Left renal cortex interstitium (tissue), 4 donors: ENCODE results near the gene ATP10A. TPM values are rescaled to one million over a fixed set of nuclear protein-coding genes. Genes with fewer than 3 reads are reported as not detected.

Experiments
- DNase-seq, 4 donors: peaks; one replicate each; pipeline ENCODE4 v3.0.0-alpha.2; 2013; ENCODE audit warnings: low read depth in 4 of 4, low spot score in 2 of 4, missing footprints in 1 of 4
- polyA plus RNA-seq, 4 donors: library from polyadenylated mRNA; unstranded; fragments of 120-200 nt; gene quantifications; one replicate each; pipeline ENCODE4 v1.2.1, GENCODE V29; 2013; ENCODE audit not compliant: insufficient read length in 4 of 4

The ATP10A gene
- polyA plus RNA-seq, 4 donors = 3.0 to 5.2 (median 3.9) TPM

DNA sequence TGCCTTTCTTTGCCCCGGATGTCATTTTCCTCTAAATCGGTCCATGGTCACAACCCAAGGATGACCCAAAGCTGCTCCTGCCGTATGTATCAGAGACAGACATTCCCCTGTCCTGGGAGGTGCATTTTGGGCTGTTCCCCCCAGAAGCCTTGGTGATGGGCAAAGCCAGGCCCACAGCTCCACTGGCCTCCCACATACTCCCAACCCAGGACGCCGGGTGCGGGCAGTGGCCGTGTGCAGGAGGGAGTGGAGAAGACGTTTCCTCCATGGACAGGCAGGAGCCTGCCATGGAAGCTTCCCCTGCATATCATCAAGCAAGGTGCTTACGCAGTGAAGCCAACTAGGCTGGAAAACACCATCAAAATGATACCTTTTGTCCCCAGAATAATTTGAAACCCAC is 175.0 kb downstream of the ATP10A start:
- DNase-seq = no peak

DNA sequence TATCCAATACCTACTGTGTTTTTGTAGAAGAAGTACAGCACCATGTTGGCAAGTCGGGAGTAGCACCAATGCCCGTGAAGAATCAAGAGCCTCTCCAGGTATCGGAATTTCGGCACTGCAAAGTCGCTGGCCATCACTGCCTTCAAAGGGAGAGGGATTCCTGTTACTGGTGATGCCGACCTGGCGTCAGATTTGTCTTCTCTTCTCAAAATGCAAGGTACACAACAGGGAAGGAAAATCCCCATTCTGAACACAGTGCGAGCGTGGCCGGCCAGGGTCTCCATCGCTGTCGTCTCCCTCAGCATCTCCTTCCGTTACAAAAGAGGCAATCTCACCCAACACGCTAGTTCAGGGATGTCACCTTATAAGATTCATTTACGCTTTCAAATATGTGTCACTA is 175.4 kb downstream of the ATP10A start:
- DNase-seq = no peak

DNA sequence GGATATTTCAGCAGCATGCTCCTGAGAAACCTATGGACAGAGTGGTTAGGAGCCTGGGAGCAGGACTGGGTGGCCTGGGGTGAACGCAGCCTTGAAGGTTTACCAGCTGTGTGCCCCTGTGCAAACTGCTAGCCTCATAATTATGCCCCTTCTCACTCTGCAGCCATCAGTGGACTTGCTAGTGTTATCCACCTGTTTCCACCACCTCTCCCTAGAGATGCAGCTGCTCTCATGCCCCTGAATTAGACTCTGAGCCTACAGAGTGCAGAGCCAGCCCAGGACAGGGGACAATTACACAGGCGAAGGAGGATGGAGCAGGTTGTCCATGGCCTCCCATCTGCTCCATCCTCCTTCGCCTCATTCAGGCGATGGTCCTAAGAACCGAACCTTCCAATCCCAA is 175.9 kb downstream of the ATP10A start:
- DNase-seq = no peak

DNA sequence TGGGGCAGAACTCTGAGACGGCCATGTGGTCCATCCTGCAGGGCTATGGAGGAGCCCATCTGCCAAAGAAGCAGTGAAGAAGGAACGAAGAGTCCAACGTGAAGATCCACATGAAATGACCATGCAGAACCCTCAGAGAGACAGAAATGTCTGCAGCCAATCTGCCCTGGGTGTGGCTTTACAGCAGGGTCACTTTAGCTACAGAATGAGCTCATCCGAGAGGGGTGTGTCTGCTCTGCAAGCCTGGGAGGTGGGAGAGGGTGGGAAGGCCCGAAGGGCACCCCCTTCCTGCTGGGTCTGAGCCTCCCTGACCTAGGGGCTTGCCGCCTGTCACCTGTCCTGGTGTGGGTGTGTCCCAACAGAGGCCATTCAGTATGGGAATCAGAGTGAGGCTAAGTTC is 176.3 kb downstream of the ATP10A start:
- DNase-seq = no peak

DNA sequence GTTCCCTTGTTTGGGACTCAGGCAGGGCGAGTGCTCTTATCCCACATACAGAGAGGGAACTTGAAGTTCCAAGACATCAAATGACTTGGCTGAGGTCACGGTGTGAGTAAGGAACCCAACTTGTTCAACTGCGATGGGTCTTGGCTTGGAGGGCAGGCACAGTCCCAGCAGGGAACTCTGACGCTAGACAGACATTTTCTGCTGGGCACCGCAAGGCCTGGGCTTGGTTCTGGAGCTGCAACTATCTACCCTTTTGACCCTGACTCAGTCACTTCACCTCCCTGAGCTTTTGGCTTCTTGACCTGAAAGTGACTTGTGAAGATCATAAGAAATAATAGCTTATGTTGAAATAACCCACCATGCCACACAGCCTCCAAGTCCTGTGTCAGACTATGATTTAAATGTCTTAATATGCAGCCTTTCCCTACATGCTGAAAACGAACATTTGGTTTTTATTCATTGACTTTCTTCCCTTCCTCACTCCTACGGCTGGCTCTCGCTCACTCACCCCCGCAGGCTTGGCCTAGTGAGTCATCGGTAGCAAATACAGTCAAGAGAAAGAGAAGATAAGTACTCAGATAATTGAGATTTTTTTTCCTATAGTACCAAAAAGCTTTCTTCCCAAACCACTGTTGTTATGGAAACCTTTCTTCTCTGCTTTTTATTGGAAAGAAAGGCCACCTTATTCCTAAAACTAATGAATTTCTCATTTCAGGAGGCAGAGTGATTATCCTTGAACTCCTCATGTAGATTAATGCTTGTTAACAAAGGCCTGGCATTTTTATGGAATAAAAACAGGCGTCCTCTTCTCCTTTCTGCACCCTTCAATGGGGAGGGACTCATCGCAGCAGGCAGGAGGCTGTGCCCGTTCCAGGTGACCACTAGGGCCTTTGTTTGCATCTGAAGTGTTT is 178.4 kb downstream of the ATP10A start:
- DNase-seq = no peak

DNA sequence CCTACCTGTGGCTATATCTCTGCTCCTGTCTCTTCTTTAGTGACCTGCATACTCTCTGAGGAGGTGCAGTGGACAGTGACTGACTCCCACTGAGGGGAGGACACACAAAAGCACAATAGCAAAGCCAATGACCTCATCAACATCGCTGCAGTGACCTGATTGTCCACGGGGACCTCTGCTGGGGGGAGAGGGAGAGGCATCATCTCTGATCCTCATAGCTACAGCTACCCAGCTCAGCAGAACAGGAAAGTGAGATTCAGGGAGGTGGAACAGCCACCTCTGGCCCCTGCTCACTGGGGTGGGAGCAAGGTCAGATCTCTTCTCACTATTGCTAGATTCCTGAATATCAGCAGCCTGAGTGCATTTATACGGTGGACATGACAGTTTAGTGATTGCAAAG is 179.2 kb downstream of the ATP10A start:
- DNase-seq = no peak

DNA sequence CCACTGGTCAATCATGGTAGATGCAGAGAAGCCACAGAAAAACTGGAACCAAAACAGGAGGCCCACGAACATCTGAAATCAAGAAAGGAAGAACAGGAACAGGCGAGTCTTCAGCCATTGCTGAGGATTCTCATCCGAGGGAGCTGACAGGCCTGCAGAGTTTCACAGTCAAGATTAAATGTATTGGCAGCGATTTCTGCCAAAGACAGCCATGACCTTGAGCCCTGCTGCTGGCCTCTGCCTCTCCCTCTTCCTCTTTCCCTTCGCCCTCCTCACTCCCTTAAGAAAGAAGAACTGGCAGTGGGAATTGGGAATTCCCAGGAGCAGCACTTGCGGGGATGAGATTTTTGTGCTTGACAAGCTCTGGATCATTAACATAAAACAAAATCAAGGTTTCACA is 179.7 kb downstream of the ATP10A start:
- no peak for DNase-seq

DNA sequence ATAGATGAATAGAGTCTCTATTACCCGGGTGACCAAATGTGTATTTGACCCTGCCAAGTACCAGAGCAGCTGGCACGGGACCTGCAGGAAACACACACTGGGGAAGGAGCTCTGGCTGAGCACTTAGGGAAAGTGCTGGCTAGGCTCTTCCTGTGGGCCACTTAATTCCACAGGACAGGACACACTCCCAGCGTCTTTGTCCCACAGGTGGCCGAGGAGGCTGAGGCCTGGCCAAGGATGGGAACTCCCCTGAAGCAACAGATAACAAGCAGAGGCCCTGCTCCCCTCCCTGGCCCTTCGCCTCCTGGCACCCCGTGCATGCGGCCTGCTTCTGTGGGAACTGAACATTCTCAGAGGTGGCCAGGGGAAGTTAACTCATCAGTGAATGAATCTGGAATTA is 180.8 kb downstream of the ATP10A start:
- DNase-seq = no peak

DNA sequence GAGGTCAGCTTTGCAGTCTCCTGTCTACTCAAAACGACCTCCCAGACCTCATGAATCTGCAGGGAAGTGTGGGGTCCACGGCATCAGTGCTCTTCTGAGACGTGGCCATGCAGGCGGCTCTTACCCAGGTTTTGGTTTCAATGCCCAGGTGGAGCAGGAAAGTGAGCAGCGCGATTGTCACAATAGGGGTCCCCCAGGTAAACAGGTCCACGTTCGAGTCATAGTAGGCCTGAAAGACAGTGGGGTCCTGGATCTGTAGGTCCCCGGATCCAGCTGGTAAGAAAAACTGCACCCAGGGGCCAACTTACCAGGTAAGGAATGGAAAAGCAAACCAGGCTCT is 182.5 kb downstream of the ATP10A start:
- DNase-seq = no peak

DNA sequence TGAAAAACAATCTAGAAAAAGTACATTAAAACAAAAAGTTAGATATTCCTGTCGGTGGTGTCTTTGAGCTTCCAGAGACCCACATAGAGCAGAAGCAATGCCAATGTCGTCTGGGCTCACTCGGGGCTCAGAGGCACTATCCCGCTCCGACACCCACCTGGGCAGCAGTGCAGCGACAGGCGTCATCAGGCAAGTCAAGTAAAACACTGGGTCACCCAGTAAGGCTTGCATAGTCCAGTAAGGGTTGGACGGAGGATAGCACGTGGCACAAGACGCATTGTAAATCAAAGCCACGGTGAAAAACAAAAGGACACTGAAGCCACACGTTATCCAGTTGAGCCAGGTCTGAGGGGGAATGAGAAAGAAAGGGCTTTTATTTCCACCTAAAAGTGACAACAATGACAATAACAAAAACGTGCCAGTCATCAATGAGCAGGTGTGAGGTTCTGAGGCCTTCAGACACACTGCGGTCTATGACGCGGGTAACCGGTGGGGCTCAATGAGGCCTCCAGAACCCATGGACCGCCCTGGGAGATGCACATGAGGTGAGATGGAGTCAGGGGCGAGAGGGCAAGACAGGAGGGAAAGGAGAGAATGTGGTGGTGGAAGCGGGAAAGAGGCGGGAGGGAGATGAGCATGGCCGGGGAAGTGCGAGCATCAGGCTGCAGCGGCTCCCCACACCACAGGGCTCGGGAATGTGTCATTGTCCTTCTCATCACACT is 183.0 kb downstream of the ATP10A start:
- DNase-seq = no peak

DNA sequence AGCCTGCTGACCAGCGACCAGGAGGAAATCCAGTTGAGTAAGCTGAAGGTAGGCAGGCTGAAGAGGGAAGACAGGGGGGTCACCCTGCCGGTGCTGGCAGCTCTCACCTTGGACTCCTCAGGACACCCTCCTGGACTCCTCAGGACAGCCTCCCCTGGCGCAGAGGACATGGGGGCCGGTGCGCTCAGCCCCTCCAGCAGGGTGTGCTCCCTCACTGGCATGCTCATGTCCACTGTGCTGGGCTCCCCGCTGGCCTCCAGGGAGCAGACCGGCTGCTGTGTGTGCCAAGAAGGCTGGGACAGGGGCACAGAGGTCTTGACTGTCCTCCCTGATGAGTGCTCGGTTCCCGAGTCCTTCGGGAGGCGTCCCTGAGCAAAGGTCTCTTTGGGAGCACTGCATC is 183.6 kb downstream of the ATP10A start:
- DNase-seq = no peak

DNA sequence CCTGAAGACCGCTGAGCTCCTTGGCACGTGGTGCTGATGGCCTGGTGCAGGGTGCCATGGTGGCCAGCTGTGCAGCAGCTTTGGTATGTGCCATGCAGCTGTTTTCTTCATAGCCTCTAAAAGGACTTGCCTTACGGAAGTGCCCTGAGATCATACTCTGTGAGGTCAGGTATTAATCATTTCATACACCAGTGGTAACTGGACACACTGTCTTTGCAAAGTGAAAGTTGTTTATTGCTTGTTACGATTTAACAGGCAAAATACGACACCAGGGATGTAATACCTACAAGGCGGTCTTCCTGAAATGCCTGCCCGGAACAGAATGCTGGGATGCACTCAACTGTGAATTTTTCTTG is 184.6 kb downstream of the ATP10A start:
- DNase-seq = no peak

DNA sequence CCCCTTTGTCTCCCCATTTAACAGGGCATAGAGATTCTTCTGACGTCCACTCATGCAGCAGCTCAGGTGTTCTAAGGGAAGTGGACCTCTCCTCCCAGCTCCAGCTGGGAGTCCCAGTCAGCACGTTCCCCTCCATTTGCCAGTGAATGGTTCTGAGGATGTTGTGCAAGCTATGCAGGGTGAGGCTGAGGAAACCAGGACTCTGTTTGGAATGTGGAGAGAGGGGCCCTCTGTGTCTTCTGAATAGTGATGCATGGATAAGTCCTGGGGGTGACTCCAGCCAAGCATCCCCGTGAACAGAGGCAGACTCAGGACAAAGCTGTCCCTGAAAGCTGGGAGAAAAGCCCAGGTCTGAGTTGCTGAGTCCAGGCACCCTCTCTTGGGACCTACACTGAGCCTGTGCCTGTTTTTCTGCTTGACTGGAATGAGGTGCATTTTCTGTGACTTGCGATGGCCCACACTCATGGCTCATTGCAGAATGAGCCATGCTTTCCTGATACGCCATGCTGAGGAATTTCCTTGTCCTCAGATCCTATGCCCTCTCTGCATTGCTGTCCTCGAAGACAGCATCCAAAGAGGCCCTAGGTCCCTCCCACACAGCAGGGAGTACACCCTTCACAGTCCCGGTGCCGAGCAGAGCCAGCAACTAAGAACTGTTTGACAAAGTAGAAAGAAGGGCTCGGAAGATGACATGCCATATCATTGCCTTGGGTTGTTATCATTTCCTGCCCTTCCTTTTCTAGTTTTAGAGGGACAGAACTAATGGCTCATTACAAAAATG is 185.2 kb downstream of the ATP10A start:
- no peak for DNase-seq

DNA sequence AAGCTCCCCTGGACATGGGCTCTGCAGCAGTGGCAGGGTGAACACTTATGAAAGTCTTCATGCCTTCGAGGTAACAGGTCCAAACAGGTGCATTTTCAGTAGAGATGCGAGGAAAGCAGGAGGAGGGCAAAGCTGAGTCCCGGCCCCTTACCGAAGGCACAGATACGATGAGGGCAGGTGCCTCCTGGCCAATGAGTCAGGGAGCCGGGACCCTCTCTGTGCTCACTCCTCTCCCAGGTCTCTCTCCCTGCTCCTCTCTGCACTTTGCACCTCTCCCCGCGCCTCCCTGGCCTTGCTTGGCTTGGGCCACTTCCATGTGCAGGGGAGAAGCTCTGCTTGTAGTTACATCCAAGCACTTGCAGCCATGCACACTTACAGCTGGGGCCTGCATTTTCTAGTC is 187.1 kb downstream of the ATP10A start:
- DNase-seq = no peak

DNA sequence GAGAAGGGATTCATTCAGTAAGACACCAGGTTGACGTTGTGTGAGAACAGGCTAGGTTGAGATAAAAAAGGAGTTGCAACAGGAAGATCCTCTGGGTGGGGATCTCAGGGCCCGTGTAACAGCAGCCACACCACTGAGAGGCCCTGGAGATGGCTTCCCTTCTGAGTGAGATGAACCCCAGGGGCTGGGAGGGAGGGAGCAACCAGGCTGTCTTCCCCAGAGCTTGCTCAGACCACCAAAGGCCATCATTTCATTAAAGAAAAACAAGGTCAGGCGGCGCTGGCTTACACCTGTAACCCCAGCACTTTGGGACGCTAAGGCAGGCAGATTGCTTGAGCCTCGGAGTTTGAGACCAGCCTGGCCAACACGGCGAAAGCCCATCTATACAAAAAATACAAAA is 187.7 kb downstream of the ATP10A start:
- no peak for DNase-seq

DNA sequence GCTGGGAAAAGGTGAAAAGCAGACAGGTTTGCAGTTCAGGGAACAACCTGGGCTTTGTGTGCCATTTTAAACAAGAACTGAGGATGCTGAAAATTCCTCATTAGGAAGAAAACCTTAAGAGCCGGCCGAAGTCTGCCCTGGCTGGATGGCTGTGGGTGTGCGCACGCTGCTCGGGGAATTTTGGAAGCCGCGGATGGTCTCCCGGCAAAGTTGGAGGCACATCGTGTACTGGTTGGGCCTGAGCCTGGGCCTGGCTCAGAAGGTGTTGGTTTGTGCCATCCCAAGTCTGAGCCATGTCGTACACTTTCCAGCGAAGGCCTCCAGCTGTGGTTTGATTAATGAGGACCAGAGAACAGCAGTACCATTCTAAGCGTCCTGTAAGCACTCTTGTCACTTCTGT is 188.2 kb downstream of the ATP10A start:
- DNase-seq = no peak

DNA sequence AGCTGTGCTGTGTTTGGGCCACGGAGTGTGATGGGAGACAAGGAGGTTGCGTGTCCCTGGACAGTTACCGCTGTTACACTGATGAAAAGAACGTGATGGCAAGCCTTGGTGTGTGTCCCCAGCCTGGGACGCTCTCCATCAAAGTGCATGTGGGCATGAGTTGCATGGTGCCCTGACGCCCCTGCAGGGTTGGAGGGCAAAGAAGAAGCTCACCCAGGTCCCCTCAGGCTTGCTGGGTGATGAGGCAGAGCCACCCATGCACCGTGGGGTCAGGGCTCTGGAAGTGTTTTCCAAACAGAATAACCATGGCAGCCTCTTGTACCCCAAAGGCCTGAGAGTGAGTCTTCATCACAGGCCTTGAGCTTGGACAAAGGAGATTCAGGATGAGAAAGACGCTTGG is 189.2 kb downstream of the ATP10A start:
- no peak for DNase-seq

DNA sequence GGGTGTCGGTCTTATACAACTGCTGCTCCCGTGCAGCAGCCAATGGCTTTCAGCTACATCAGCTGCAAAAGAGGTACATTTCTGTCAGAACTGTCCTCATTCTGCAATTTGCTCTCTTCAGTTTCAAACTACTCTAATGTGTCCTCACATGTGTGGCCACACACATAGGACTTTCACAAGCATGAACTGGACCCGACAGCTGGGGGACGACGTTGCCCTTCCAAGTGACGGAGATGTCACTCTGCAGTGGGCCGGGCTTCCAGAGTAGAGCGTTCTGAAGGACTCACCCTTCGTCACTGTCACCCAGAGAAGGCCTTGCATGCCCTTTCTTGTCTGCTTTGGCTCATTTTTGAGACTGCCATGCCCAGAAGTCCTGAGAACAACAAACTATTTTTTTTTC is 189.8 kb downstream of the ATP10A start:
- no peak for DNase-seq

DNA sequence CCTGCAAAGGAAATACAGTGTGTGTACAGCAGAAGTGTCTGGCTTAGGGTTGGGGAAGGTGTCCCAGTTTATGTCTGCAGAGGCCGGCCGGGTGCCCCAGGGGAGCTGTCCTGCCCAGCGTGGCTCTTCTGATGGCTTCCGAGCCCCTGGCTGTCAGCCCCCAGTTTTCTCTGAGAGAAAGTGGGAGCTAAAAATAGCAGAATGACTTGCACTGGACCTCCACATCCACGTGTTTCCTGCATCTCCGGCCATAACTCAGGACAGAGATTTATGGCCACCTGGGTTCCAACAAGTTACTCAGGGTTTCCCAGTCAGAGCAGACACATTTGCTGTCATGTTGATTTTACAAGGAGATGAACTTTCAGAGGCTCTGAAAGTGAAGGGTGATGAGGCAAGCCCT is 192.0 kb downstream of the ATP10A start:
- no peak for DNase-seq

DNA sequence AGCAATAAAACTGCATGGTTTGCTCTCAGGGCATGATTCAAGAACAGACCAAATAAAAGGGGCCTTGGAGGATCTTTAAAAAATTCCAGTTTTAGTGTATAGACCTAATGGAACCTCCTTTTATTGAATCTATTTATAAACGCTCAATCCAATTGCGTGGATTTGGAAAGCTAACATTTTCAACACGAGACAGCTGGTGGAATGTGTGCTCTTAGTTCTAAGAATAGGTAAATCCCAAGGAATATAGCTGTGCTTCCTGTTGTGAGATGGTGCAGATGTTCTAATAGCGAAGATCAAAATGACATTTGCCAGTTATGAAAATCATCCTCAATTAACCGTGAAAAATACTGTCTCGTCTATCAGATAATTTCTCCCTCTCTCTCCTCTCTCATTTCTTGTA is 192.5 kb downstream of the ATP10A start:
- DNase-seq = no peak

DNA sequence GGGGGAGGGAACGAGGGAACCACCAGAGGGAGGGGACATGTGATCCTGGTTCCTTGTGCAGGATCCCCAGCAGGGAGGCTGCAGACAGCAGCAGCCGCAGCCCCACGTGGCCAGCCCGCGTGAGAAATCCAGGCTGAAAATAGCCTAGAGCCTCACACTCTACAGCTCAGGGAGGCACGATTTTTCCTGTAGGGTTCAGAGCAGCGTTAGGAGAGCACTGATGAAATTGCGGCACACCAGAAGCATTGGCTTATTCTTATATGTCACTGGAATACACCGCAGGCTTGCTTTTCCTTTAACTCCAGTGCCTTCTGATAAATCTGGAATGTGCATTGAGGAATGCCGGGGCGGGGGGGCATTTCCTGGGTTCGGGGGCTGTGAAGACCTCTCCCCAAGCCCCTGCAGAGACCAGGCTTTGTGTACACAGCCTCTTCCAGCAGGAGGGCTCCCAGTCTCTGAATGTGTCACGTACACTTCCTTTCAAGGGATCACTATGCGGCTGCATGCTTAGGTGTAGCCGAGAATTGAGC is 193.0 kb downstream of the ATP10A start:
- DNase-seq = no peak
